GM21786 (cell line): ENCODE measurements around the gene CACNA1I.

Source experiments
- ATAC-seq: cut with Tn5 transposase; IDR thresholded peaks from one replicate; pipeline ENCODE4 v1.9.1; 2021; ENCODE audit not compliant: unreplicated experiment

CACNA1I gene

GRCh38 chr22:39595622-39596172, 25.1 kb downstream of the CACNA1I start:
- ATAC-seq = no peak

DNA sequence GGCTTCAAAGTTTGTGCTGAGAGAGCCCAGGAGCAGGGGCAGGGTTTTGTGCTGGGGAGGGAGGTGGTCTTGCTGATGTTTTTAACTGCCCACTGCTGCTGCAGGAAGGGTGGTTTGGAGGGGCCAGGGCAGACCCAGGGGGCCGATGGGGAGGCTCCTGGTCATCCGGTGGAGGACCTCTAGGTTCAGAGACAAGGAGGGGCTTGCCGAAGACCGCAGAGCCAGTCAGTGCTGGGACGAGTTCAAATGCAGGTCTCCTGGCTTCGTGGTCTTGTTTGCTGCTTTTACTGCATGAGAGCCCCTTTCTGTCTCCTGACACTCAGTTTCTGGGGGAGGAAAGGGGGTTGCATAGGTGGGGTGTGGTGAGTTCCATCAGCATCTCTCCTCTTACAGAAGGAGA, 26.0 kb downstream of the CACNA1I start:
- no peak for ATAC-seq

DNA sequence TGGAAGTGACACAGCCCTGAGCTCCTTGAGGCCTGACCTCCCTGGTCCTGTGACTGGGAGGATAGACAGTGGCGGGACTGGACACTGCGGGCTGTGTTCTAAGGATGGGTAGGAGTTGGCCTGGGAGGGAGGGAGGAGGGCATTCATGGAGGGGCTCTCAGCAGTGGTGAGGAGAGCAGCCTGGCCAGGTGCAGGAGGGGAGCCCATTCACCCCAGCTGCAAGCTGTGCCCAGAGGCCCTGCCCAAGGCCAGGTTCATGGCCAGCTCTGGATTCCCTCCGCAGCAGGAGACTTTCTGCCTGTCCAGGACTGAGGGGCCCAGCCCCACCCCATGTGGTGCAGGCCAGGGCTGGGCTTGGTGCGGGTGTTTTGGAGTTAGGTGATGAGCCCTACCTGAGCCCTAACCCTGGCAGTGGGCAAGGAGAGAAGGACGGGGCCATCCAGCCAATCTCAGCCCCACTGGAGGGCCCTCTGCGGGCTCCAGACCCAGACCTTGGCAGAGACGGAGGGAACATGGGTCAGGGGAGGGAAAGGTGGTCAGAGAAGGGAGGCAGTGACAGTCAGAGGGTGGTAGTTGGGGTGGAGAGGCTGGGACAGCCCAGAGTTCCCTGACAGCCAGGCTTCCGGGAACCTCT, 26.8 kb downstream of the CACNA1I start:
- ATAC-seq = no peak

- no peak for ATAC-seq
Observed at GRCh38 chr22:39598017-39598965, 27.7 kb downstream of the CACNA1I start.

- ATAC-seq = no peak
Observed at GRCh38 chr22:39600491-39601179, 30.1 kb downstream of the CACNA1I start.

DNA sequence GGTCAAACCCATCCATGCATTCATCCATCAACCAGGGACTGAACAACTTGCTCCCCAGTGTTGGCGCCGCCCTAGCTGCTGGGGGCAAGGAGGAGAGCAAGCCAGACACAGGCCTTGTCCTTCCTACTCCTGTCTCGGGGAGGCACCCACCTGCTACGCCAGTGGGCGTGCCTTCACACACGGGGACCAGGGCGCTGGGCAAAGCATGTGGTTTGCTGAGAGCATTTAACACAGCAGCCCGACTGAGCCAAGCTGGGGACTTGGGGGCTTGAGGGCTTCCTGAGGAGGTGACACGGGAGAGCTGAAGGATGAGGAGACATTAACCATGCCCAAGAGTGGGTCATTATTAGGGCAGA, 30.6 kb downstream of the CACNA1I start:
- no peak for ATAC-seq

- no peak for ATAC-seq
Observed at GRCh38 chr22:39603345-39603744, 32.8 kb downstream of the CACNA1I start.

DNA sequence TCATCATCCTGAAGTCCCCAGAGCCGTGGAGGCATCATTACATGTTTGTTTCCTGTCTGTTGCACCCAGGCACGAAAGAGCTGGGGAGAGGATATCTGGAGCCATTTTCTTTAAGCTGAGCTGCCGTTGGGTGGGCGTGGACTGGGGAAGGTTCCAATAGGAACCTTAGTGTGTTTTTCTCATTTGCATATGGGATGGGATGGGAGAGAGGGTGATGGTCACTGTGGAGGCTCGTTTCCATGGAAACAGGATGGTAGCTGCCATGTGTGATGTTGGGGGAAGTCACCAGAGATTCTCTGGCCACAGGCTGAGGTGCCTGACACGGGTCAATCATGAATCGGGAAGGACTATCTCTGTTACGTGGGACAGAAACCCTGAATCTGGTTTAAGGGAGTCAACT, 39.7 kb downstream of the CACNA1I start:
- ATAC-seq = no peak

- no peak for ATAC-seq
Observed at GRCh38 chr22:39610766-39611165, 40.2 kb downstream of the CACNA1I start.

DNA sequence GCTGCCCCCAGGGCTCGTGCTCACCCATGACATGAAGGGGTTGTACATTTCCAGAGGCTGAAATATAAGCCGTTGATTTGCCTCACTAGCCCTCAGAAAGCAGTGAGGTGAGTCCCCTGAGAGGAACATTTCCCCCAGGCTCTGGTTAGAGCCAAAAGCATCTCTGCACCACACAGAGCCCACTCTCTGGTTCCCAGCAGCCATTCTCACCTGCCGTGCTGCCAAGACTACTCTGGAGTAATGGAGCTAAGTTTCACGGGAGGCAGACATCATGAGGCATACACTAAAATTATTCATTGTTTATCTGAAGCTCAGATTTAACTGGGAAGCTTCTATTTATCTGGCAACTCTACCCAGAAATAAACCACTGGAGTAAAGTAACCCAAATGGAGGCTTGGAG, 40.8 kb downstream of the CACNA1I start:
- ATAC-seq = no peak

- no peak for ATAC-seq
Observed at GRCh38 chr22:39612811-39613548, 42.4 kb downstream of the CACNA1I start.

- no peak for ATAC-seq
Observed at GRCh38 chr22:39613549-39613921, 43.0 kb downstream of the CACNA1I start.

- ATAC-seq = no peak
Observed at GRCh38 chr22:39614442-39614841, 43.9 kb downstream of the CACNA1I start.

- no peak for ATAC-seq
Observed at GRCh38 chr22:39616051-39616450, 45.5 kb downstream of the CACNA1I start.

- ATAC-seq = no peak
Observed at GRCh38 chr22:39616781-39617180, 46.2 kb downstream of the CACNA1I start.

- ATAC-seq = no peak
Observed at GRCh38 chr22:39617342-39617741, 46.8 kb downstream of the CACNA1I start.

- no peak for ATAC-seq
Observed at GRCh38 chr22:39617970-39618757, 47.6 kb downstream of the CACNA1I start.

DNA sequence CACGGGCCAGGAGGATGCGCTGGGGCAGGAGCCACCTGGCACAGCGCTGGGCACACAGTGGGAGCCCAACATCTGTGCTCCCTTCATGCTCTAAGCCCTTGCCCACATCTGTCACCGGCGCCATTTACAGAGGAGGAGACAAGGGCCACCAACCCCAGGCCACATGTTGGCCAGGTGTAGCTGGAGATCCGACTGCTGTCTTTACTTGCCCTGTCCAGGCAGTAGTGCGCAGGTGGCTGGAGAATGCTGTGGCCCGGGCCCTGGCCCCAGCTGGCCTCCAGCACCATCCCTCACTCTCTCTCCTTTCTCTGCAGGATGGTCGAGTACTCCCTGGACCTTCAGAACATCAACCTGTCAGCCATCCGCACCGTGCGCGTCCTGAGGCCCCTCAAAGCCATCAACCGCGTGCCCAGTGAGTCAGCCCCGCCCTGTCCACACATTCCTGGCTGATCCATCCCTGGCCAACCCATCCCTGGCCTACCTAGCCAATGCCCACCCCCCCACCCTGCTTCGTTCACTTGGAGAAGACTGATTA, 48.5 kb downstream of the CACNA1I start:
- no peak for ATAC-seq

- no peak for ATAC-seq
Observed at GRCh38 chr22:39620924-39621690, 50.6 kb downstream of the CACNA1I start.
